Erythroblast (primary cell): Measurements from ENCODE around the gene MRPL32.

ENCODE experiments used
- GATA1 ChIP-seq: IDR thresholded peaks from 2 replicates; pipeline ENCODE4 v1.6.1; 2011; ENCODE audit warnings: low read depth, mild to moderate bottlenecking, control low read depth, low read length, moderate library complexity
- POLR2A ChIP-seq: IDR thresholded peaks from 2 replicates; pipeline ENCODE4 v1.6.1; 2011; ENCODE audit warnings: mild to moderate bottlenecking, low read length

DNA sequence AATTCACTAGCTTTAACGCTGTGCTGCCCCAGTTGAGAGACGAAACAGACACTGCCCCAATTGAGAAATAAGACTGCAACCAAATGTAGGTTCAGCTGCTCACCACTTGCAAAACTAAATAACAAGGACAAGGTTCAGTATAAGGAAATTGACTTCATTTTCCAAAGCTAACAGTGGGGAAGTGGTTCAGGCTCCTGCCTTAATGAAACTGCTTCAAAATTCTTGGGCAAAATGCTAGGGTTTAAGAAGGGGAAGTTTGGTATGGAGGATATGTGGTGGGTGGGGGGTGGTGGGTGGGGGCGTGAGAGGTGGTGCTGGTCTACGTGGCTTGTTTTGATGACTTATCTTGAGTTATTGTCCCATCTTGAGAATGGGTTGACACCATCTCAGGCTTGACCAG is 21.8 kb downstream of the MRPL32 start:
- TF ChIP-seq POLR2A (no peak), GATA1 (no peak)
